DOHH2 (cell line): Measurements from ENCODE around the gene ZSCAN22.

Source experiments
- CTCF ChIP-seq: fragments of 200-600 bp; sonication (generic); IDR thresholded peaks from one replicate; pipeline ENCODE4 v1.5.1; 2014; ENCODE audit warnings: antibody characterized with exemption, mild to moderate bottlenecking, low read depth, low read length; ENCODE audit not compliant: poor library complexity, severe bottlenecking
- EZH2phosphoT487 ChIP-seq: fragments of 200-600 bp; sonication (generic); IDR thresholded peaks from 2 replicates; pipeline ENCODE4 v1.6.1; 2017; ENCODE audit warnings: borderline replicate concordance, mild to moderate bottlenecking, antibody characterized with exemption, low read length, moderate library complexity, mixed read lengths

GRCh38 chr19:58305932-58306323 is 20.9 kb upstream of the ZSCAN22 start:
- no peak for TF ChIP-seq CTCF
- no peak for TF ChIP-seq EZH2phosphoT487
